Natural killer cell (primary cell): ENCODE results near the gene NMB. TPM values are rescaled to one million over a fixed set of nuclear protein-coding genes. Genes with fewer than 3 reads are reported as not detected.

Experiments used
- ATAC-seq, 3 donors: fragments of 150-1000 bp in 2 of 3; fragments of 200-7000 bp in 1 of 3; cut with Tn5 transposase; 1 replicate in 1 of 3; 2 replicates in 2 of 3; pipeline ENCODE4 v1.10.0; 2021; ENCODE audit warnings: mild to moderate bottlenecking in 2 of 3, moderate library complexity in 2 of 3
- DNase-seq, 2 donors: peaks; one replicate each; pipeline versions ENCODE4 v3.0.0 to v3.0.0-alpha.2; 2013 to 2021; ENCODE audit warnings: mixed read lengths in 1 of 2
- H3K27ac ChIP-seq: one replicate; pipeline ENCODE4 v1.5.1; 2013; ENCODE audit warnings: mild to moderate bottlenecking, low read length
- H3K27me3 ChIP-seq: one replicate; pipeline ENCODE4 v1.6.1; 2013; ENCODE audit warnings: low read length; ENCODE audit not compliant: control insufficient read depth, insufficient read depth
- H3K36me3 ChIP-seq: one replicate; pipeline ENCODE4 v1.6.1; 2013; ENCODE audit warnings: low read length; ENCODE audit not compliant: control insufficient read depth, insufficient read depth
- H3K4me1 ChIP-seq: one replicate; pipeline ENCODE4 v1.6.1; 2013; ENCODE audit warnings: low read length; ENCODE audit not compliant: control insufficient read depth, insufficient read depth
- H3K4me3 ChIP-seq: one replicate; pipeline ENCODE4 v1.5.1; 2013; ENCODE audit warnings: low read length
- H3K9me3 ChIP-seq: one replicate; pipeline ENCODE4 v1.6.1; 2013; ENCODE audit warnings: low read length; ENCODE audit not compliant: control insufficient read depth, insufficient read depth
- H3K27ac Mint-ChIP-seq, 2 donors: one replicate each; pipeline ENCODE4 v1.8.0; 2022; ENCODE audit warnings: mild to moderate bottlenecking in 2 of 2, mixed read lengths in 2 of 2, moderate library complexity in 1 of 2
- H3K27me3 Mint-ChIP-seq, 2 donors: one replicate each; pipeline ENCODE4 v1.8.0; 2022; ENCODE audit warnings: low read depth in 2 of 2, mixed read lengths in 2 of 2
- H3K36me3 Mint-ChIP-seq: one replicate; pipeline ENCODE4 v1.8.0; 2022; ENCODE audit warnings: mixed read lengths
- H3K4me1 Mint-ChIP-seq, 2 donors: one replicate each; pipeline ENCODE4 v1.8.0; 2022; ENCODE audit warnings: mixed read lengths in 2 of 2
- H3K4me3 Mint-ChIP-seq: one replicate; pipeline ENCODE4 v1.8.0; 2022; ENCODE audit warnings: mild to moderate bottlenecking, moderate library complexity, mixed read lengths
- H3K9me3 Mint-ChIP-seq, 2 donors: one replicate each; pipeline ENCODE4 v1.8.0; 2022; ENCODE audit warnings: mixed read lengths in 2 of 2
- WGBS: methylation state at CpG from one replicate; pipeline ENCODE4 v1.1.7; 2013; ENCODE audit warnings: missing lambda C conversion rate; ENCODE audit not compliant: insufficient coverage; 5-methylcytosine and 5-hydroxymethylcytosine counted together
- intact Hi-C: fragments of 100-400 bp; cut with micrococcal nuclease; formaldehyde crosslinking; loops from one replicate; pipeline ENCODE4 v1.14.2; 2022
- total RNA-seq, 4 donors: library from RNA; stranded (reverse); fragments of 120-200 nt in 1 of 4; gene quantifications; one replicate each; pipeline versions ENCODE4 v1.2.3 to v1.2.4, GENCODE V29; 2013 to 2022
- TF ChIP-seq, protein P1 (sequence below): fragments of 200-600 bp; IDR thresholded peaks from one replicate; pipeline ENCODE4 v1.8.0; 2022; ENCODE audit warnings: antibody characterized with exemption

The NMB gene
- total RNA-seq, 3 donors from 2014 or later (not counting 1 experiment from before 2014, with no cell fraction given), result 3.8 to 6.4 (median 5.1) TPM

DNA sequence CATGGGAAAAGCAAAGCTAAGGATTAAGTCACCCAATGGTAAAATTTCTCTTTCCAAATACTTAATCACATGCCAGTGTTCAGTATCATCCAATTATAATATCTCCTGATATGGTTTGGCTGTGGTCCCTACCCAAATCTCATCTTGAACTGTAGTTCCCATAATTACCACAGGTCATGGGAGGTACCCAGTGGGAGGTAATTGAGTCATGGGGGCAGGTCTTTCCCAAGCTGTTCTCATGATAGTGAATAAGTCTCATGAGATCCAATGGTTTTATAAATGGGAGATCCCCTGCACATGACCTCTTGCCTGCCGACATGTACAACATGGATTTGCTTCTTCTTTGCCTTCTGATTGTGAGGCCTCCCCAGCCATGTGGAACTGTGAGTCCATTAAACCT lies 26.1 kb upstream of the NMB start:
- TF ChIP-seq, protein P1, sequence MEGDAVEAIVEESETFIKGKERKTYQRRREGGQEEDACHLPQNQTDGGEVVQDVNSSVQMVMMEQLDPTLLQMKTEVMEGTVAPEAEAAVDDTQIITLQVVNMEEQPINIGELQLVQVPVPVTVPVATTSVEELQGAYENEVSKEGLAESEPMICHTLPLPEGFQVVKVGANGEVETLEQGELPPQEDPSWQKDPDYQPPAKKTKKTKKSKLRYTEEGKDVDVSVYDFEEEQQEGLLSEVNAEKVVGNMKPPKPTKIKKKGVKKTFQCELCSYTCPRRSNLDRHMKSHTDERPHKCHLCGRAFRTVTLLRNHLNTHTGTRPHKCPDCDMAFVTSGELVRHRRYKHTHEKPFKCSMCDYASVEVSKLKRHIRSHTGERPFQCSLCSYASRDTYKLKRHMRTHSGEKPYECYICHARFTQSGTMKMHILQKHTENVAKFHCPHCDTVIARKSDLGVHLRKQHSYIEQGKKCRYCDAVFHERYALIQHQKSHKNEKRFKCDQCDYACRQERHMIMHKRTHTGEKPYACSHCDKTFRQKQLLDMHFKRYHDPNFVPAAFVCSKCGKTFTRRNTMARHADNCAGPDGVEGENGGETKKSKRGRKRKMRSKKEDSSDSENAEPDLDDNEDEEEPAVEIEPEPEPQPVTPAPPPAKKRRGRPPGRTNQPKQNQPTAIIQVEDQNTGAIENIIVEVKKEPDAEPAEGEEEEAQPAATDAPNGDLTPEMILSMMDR, result no peak
- Mint-ChIP-seq H3K27ac (peak overlapping the region in 1 of 2 donors; percentile 23), H3K27me3 (no peaks in the 10 kb centered on the region), H3K36me3 (no peaks in the 10 kb centered on the region), H3K4me1 (peaks cover 6 to 11% of the 10 kb centered on the region in 2 donors), H3K4me3 (no peak overlapping the region), H3K9me3 (no peaks in the 10 kb centered on the region)
- intact Hi-C loops, result no loop called here
- no peaks in the 10 kb centered on the region for H3K9me3 ChIP-seq
- no peak overlapping the region for H3K27ac ChIP-seq
- H3K27me3 ChIP-seq, result no peaks in the 10 kb centered on the region
- no peaks in the 10 kb centered on the region for H3K4me1 ChIP-seq
- peaks cover 36% of the 10 kb centered on the region for H3K36me3 ChIP-seq
- 83% methylated on average over 1 of the region's 1 CpG for WGBS
- no peak overlapping the region for H3K4me3 ChIP-seq
- no peak for DNase-seq
- no peak for ATAC-seq

DNA sequence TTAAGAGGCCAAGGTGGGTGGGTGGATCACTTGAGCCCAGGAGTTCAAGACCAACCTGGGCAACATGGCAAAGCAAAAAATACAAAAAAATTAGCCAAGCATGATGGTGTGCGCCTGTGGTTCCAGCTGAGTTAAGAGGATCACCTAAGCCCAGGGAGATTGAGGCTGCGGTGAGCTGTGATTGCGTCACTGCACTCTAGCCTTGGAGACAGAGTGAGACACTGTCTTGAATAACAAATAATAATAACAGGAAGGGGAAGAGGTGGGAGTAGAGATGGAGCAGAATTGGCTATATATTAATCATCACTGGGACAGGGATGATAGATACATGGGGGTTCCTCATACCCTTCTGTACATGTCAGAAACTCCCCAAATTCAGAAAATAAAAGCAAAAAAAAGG lies 23.8 kb upstream of the NMB start:
- Mint-ChIP-seq H3K27ac (no peak overlapping the region), H3K36me3 (no peaks in the 10 kb centered on the region), H3K27me3 (no peaks in the 10 kb centered on the region), H3K9me3 (no peaks in the 10 kb centered on the region), H3K4me3 (no peak overlapping the region), H3K4me1 (peaks cover 6 to 11% of the 10 kb centered on the region in 2 donors)
- intact Hi-C loops, result no loop called here
- H3K9me3 ChIP-seq, result no peaks in the 10 kb centered on the region
- no peaks in the 10 kb centered on the region for H3K4me1 ChIP-seq
- TF ChIP-seq, protein P1, result no peak
- WGBS, result 94% methylated on average over 3 of the region's 3 CpGs
- H3K36me3 ChIP-seq, result peaks cover 32% of the 10 kb centered on the region
- H3K4me3 ChIP-seq, result no peak overlapping the region
- DNase-seq, result peak in 1 of 2 donors; percentile 68
- no peaks in the 10 kb centered on the region for H3K27me3 ChIP-seq
- H3K27ac ChIP-seq, result no peak overlapping the region
- no peak for ATAC-seq

DNA sequence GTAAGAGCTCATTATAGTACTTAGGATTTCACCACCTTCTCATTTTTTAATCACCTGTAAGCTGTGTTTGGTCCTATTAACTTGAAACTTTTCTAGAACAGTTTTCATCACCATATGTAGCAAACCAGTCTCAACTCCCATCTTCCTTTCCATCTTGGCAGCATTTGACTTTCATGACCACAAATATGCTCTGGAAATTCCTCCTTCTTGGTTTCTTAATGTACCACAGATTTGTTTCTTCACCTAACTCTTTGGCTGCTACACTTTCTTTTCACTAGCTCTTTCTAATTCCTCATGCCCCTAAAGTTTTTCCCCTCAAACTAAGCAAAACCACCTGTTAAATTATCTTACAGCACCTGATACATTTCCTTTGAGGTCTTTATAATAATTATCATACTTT lies 13.2 kb upstream of the NMB start:
- no peak for ATAC-seq
- no peak for DNase-seq
- H3K27me3 Mint-ChIP-seq, result no peaks in the 10 kb centered on the region
- H3K27ac Mint-ChIP-seq, result peak overlapping the region in 1 of 2 donors; percentile 61
- no peaks in the 10 kb centered on the region for H3K36me3 Mint-ChIP-seq
- Histone ChIP-seq H3K4me1 (no peaks in the 10 kb centered on the region), H3K4me3 (no peak overlapping the region), H3K27me3 (no peaks in the 10 kb centered on the region), H3K36me3 (peaks cover 38% of the 10 kb centered on the region), H3K9me3 (no peaks in the 10 kb centered on the region), H3K27ac (no peak overlapping the region)
- TF ChIP-seq, protein P1, result no peak
- no peaks in the 10 kb centered on the region for H3K9me3 Mint-ChIP-seq
- intact Hi-C loops, result no loop called here
- no peaks in the 10 kb centered on the region for H3K4me1 Mint-ChIP-seq
- no peak overlapping the region for H3K4me3 Mint-ChIP-seq

DNA sequence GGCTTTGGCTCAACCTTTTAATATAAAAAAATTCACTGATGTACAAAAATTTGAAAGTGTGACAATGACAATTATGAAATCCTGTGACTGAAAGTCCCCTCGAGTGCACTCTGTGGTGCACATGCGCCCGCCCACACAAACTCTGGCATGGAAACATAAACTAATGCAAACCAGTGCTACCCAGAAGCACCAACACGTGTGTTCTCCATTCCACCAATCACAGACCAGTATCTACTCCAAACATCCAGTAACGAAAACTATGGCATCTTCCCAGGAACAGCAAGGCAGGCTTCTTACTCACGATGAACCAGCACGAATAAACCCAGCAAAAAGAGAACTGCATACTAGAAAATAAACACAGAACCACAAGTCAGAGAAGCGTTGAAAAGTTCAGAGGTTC lies 11.7 kb upstream of the NMB start:
- no peak overlapping the region for H3K4me3 Mint-ChIP-seq
- H3K36me3 Mint-ChIP-seq, result no peaks in the 10 kb centered on the region
- H3K27ac Mint-ChIP-seq, result no peak overlapping the region
- no peak for ATAC-seq
- Histone ChIP-seq H3K9me3 (no peaks in the 10 kb centered on the region), H3K36me3 (peaks cover 39% of the 10 kb centered on the region), H3K4me1 (no peaks in the 10 kb centered on the region), H3K4me3 (no peak overlapping the region), H3K27ac (no peak overlapping the region), H3K27me3 (no peaks in the 10 kb centered on the region)
- no peaks in the 10 kb centered on the region for H3K4me1 Mint-ChIP-seq
- no peak for DNase-seq
- H3K27me3 Mint-ChIP-seq, result no peaks in the 10 kb centered on the region
- H3K9me3 Mint-ChIP-seq, result no peaks in the 10 kb centered on the region
- intact Hi-C loops, result no loop called here
- WGBS, result 91% methylated on average over 7 of the region's 8 CpGs
- TF ChIP-seq, protein P1, result no peak
